Uterus (tissue), 4 donors: ENCODE measurements around the gene TMEM187. TPM values are rescaled to one million over a fixed set of nuclear protein-coding genes. Genes with fewer than 3 reads are reported as not detected.

Experiments
- DNase-seq, 2 donors: peaks; one replicate each; pipeline ENCODE4 v3.0.0-alpha.2; 2019 to 2020
- H3K27ac ChIP-seq, 2 donors: fragments of 200-600 bp; sonication (generic); 1 replicate in 1 of 2; 2 replicates in 1 of 2; pipeline ENCODE4 v1.5.1; 2016 to 2018
- H3K27me3 ChIP-seq, 2 donors: fragments of 200-600 bp; sonication (generic); one replicate each; pipeline ENCODE4 v1.5.1; 2018 to 2019; ENCODE audit warnings: control low read depth in 1 of 2
- H3K36me3 ChIP-seq, 2 donors: fragments of 200-600 bp; sonication (generic); one replicate each; pipeline ENCODE4 v1.5.1; 2019; ENCODE audit warnings: control low read depth in 1 of 2
- H3K4me1 ChIP-seq, 2 donors: fragments of 200-600 bp; sonication (generic); one replicate each; pipeline ENCODE4 v1.5.1; 2018 to 2019; ENCODE audit warnings: control low read depth in 1 of 2
- H3K4me3 ChIP-seq, 2 donors: fragments of 200-600 bp; sonication (generic); 1 replicate in 1 of 2; 2 replicates in 1 of 2; pipeline ENCODE4 v1.5.1; 2018 to 2019; ENCODE audit warnings: mild to moderate bottlenecking in 1 of 2
- H3K9me3 ChIP-seq, 2 donors: fragments of 200-600 bp; sonication (generic); one replicate each; pipeline ENCODE4 v1.5.1; 2019; ENCODE audit warnings: control low read depth in 1 of 2
- CTCF ChIP-seq, 4 experiments: fragments of 200-600 bp in 2 of 4; fragments of 450-650 bp in 2 of 4; sonication (generic) in 2 of 4; IDR thresholded peaks; one replicate each; pipeline ENCODE4 v1.5.1; 2016 to 2019; ENCODE audit warnings: antibody characterized with exemption in 4 of 4, mild to moderate bottlenecking in 2 of 4, moderate library complexity in 1 of 4
- POLR2A ChIP-seq, 2 donors: fragments of 450-650 bp; IDR thresholded peaks; one replicate each; pipeline ENCODE4 v1.6.1; 2016; ENCODE audit warnings: antibody characterized with exemption in 2 of 2, mild to moderate bottlenecking in 1 of 2, moderate library complexity in 1 of 2
- intact Hi-C: fragments of 100-400 bp; cut with DNase I; formaldehyde crosslinking; loops from one replicate; pipeline ENCODE4 v1.15.1; 2023; ENCODE audit warnings: low total_unique reads
- total RNA-seq, 4 donors: library from RNA; depleted of rRNA in 3 of 4; stranded (reverse); fragments of >200 nt in 3 of 4; gene quantifications; one replicate each; pipeline versions ENCODE4 v1.1.0 to v1.2.4, GENCODE V29; 2014 to 2023
- donor health status: DM: yes; HTN: yes; CAD: no.

The TMEM187 gene
- total RNA-seq, 4 donors from 2014 or later: 2.5 to 9.6 (median 6.2) TPM; not detected in 1

GRCh38 chrX:154015581-154016264, 43.2 kb downstream of the TMEM187 start:
- TF ChIP-seq POLR2A (IDR thresholded peaks at IDR 0.05) (no peak), CTCF (IDR thresholded peaks at IDR 0.05) (no peak)
- no peaks in the 10 kb centered on the region for H3K4me1 ChIP-seq
- H3K4me3 ChIP-seq: no peak overlapping the region
- no peak overlapping the region for H3K27ac ChIP-seq
- intact Hi-C loops: no loop called here
- no peaks in the 10 kb centered on the region for H3K9me3 ChIP-seq
- DNase-seq: no peak
- H3K27me3 ChIP-seq: no peaks in the 10 kb centered on the region
- H3K36me3 ChIP-seq: no peaks in the 10 kb centered on the region

GRCh38 chrX:154016366-154017076, 44.0 kb downstream of the TMEM187 start:
- no peak overlapping the region for H3K27ac ChIP-seq
- no peak for TF ChIP-seq CTCF (IDR thresholded peaks at IDR 0.05)
- no peak for TF ChIP-seq POLR2A (IDR thresholded peaks at IDR 0.05)
- no peak for DNase-seq
- intact Hi-C loops: no loop called here
- no peak overlapping the region for H3K4me3 ChIP-seq
- H3K27me3 ChIP-seq: no peaks in the 10 kb centered on the region
- no peaks in the 10 kb centered on the region for H3K9me3 ChIP-seq
- H3K4me1 ChIP-seq: no peaks in the 10 kb centered on the region
- H3K36me3 ChIP-seq: no peaks in the 10 kb centered on the region

GRCh38 chrX:154017766-154018517, 45.4 kb downstream of the TMEM187 start:
- no peaks in the 10 kb centered on the region for H3K36me3 ChIP-seq
- TF ChIP-seq CTCF (IDR thresholded peaks at IDR 0.05) (no peak), POLR2A (IDR thresholded peaks at IDR 0.05) (no peak)
- H3K4me3 ChIP-seq: no peak overlapping the region
- no peak for DNase-seq
- H3K27ac ChIP-seq: no peak overlapping the region
- no peaks in the 10 kb centered on the region for H3K27me3 ChIP-seq
- no peaks in the 10 kb centered on the region for H3K9me3 ChIP-seq
- intact Hi-C loops: no loop called here
- H3K4me1 ChIP-seq: no peaks in the 10 kb centered on the region

- Histone ChIP-seq H3K4me3 (peak overlapping the region; percentile 20 to 54), H3K36me3 (no peaks in the 10 kb centered on the region), H3K4me1 (no peaks in the 10 kb centered on the region), H3K27me3 (no peaks in the 10 kb centered on the region), H3K27ac (peak overlapping the region; percentile 85 to 91), H3K9me3 (no peaks in the 10 kb centered on the region)
- no peak for TF ChIP-seq CTCF (IDR thresholded peaks at IDR 0.05)
- no peak for TF ChIP-seq POLR2A (IDR thresholded peaks at IDR 0.05)
- no peak for DNase-seq
- intact Hi-C loops: no loop called here
These were observed 46.0 kb downstream of the TMEM187 start for GRCh38 chrX:154018518-154019060.
